H9 (cell line): Measurements from ENCODE around the gene EZH1. TPM values are rescaled to one million over a fixed set of nuclear protein-coding genes. Genes with fewer than 3 reads are reported as not detected.

ENCODE experiments used
- DNase-seq: peaks from one replicate; pipeline ENCODE4 v3.0.0-alpha.2; 2017
- H2AFZ ChIP-seq: one replicate; pipeline ENCODE4 v1.6.1; 2013; ENCODE audit warnings: mild to moderate bottlenecking, low read length, control low read depth, moderate library complexity
- H2AK5ac ChIP-seq: 2 replicates; pipeline ENCODE4 v1.6.1; 2013; ENCODE audit warnings: low read length, control low read depth, mixed read lengths; ENCODE audit not compliant: insufficient read length
- H2BK120ac ChIP-seq: one replicate; pipeline ENCODE4 v1.6.1; 2013; ENCODE audit warnings: low read depth, mild to moderate bottlenecking, low read length, control low read depth, inconsistent platforms; ENCODE audit not compliant: poor library complexity, severe bottlenecking
- H2BK12ac ChIP-seq: 2 replicates; pipeline ENCODE4 v1.6.1; 2013; ENCODE audit warnings: low read length, control low read depth, mixed read lengths, low read depth; ENCODE audit not compliant: insufficient read length
- H2BK15ac ChIP-seq: 2 replicates; pipeline ENCODE4 v1.6.1; 2013; ENCODE audit warnings: low read depth, low read length, control low read depth
- H2BK20ac ChIP-seq: one replicate; pipeline ENCODE4 v1.6.1; 2013; ENCODE audit warnings: low read depth, mild to moderate bottlenecking, low read length, control low read depth, inconsistent platforms; ENCODE audit not compliant: poor library complexity, severe bottlenecking
- H2BK5ac ChIP-seq: 2 replicates; pipeline ENCODE4 v1.6.1; 2013; ENCODE audit warnings: low read length, control low read depth, mixed read lengths; ENCODE audit not compliant: insufficient read length
- H3K14ac ChIP-seq: 2 replicates; pipeline ENCODE4 v1.6.1; 2013; ENCODE audit warnings: low read length, control low read depth; ENCODE audit not compliant: insufficient read depth
- H3K18ac ChIP-seq: 2 replicates; pipeline ENCODE4 v1.6.1; 2013; ENCODE audit warnings: low read depth, mild to moderate bottlenecking, mixed read lengths, low read length, control low read depth; ENCODE audit not compliant: insufficient read length
- H3K23ac ChIP-seq: 2 replicates; pipeline ENCODE4 v1.6.1; 2013; ENCODE audit warnings: low read length, control low read depth, mixed read lengths, low read depth; ENCODE audit not compliant: insufficient read length
- H3K23me2 ChIP-seq: 2 replicates; pipeline ENCODE4 v1.6.1; 2013; ENCODE audit warnings: low read depth, mild to moderate bottlenecking, mixed read lengths, low read length, control low read depth; ENCODE audit not compliant: insufficient read length, poor library complexity, severe bottlenecking
- H3K27ac ChIP-seq: 2 replicates; pipeline ENCODE4 v1.5.1; 2013; ENCODE audit warnings: low read length, control low read depth, mixed read lengths, low read depth; ENCODE audit not compliant: insufficient read length
- H3K27me3 ChIP-seq: 2 replicates; pipeline ENCODE4 v1.6.1; 2013; ENCODE audit warnings: low read length, control low read depth, inconsistent platforms; ENCODE audit not compliant: insufficient read depth
- H3K4ac ChIP-seq: 2 replicates; pipeline ENCODE4 v1.6.1; 2013; ENCODE audit warnings: low read depth, mild to moderate bottlenecking, control low read depth, inconsistent platforms, low read length, moderate library complexity
- H3K4me1 ChIP-seq: 2 replicates; pipeline ENCODE4 v1.6.1; 2013; ENCODE audit warnings: low read length, control low read depth, inconsistent platforms; ENCODE audit not compliant: insufficient read depth
- H3K4me2 ChIP-seq: 2 replicates; pipeline ENCODE4 v1.6.1; 2013; ENCODE audit warnings: low read length, control low read depth, mixed read lengths; ENCODE audit not compliant: insufficient read length, insufficient read depth
- H3K56ac ChIP-seq: 2 replicates; pipeline ENCODE4 v1.6.1; 2013; ENCODE audit warnings: low read depth, mild to moderate bottlenecking, mixed read lengths, low read length, control low read depth; ENCODE audit not compliant: insufficient read length
- H3K79me1 ChIP-seq: 2 replicates; pipeline ENCODE4 v1.6.1; 2013; ENCODE audit warnings: low read depth, mild to moderate bottlenecking, moderate library complexity, low read length, control low read depth, inconsistent platforms; ENCODE audit not compliant: insufficient read depth, poor library complexity, severe bottlenecking
- H3K79me2 ChIP-seq: 2 replicates; pipeline ENCODE4 v1.6.1; 2013; ENCODE audit warnings: low read length, control low read depth, inconsistent platforms; ENCODE audit not compliant: insufficient read depth
- H3K9ac ChIP-seq: 2 replicates; pipeline ENCODE4 v1.6.1; 2013; ENCODE audit warnings: low read length, control low read depth, mixed read lengths; ENCODE audit not compliant: insufficient read length; ENCODE audit errors: extremely low read depth
- H3K9me3 ChIP-seq: one replicate; pipeline ENCODE4 v1.6.1; 2013; ENCODE audit warnings: low read depth, low read length, inconsistent platforms; ENCODE audit not compliant: control insufficient read depth
- H3T11ph ChIP-seq: one replicate; pipeline ENCODE4 v1.6.1; 2013; ENCODE audit warnings: mild to moderate bottlenecking, low read length, control low read depth, inconsistent platforms
- H4K20me1 ChIP-seq: one replicate; pipeline ENCODE4 v1.6.1; 2013; ENCODE audit not compliant: control insufficient read depth, insufficient read length, insufficient read depth
- H4K5ac ChIP-seq: 2 replicates; pipeline ENCODE4 v1.6.1; 2013; ENCODE audit warnings: low read depth, mild to moderate bottlenecking, mixed read lengths, low read length, control low read depth; ENCODE audit not compliant: insufficient read length
- H4K8ac ChIP-seq: replicated peaks from 2 replicates; pipeline ENCODE4 v1.6.1; 2013; ENCODE audit warnings: low read length, control low read depth, mixed read lengths, low read depth; ENCODE audit not compliant: insufficient read length
- H4K91ac ChIP-seq: 2 replicates; pipeline ENCODE4 v1.6.1; 2013; ENCODE audit warnings: low read depth, mild to moderate bottlenecking, moderate library complexity, mixed read lengths, low read length, control low read depth; ENCODE audit not compliant: insufficient read length
- H3K27ac Mint-ChIP-seq, 3 experiments: 2 replicates in 2 of 3; 3 replicates in 1 of 3; pipeline ENCODE4 v1.8.0; 2020 to 2021; ENCODE audit warnings: mixed read lengths in 3 of 3, mild to moderate bottlenecking in 1 of 3, moderate library complexity in 1 of 3
- H3K27me3 Mint-ChIP-seq: 2 replicates; pipeline ENCODE4 v1.8.0; 2021; ENCODE audit warnings: low read depth, mild to moderate bottlenecking, moderate library complexity, mixed read lengths
- H3K36me3 Mint-ChIP-seq, 3 experiments: 2 replicates in 2 of 3; 3 replicates in 1 of 3; pipeline ENCODE4 v1.8.0; 2020 to 2021; ENCODE audit warnings: low read depth in 3 of 3, mixed read lengths in 3 of 3; ENCODE audit not compliant: insufficient read depth in 1 of 3
- H3K4me1 Mint-ChIP-seq, 2 experiments: 2 replicates each; pipeline ENCODE4 v1.8.0; 2020; ENCODE audit warnings: mixed read lengths in 2 of 2
- H3K4me3 Mint-ChIP-seq, 2 experiments: 2 replicates in 1 of 2; 3 replicates in 1 of 2; pipeline ENCODE4 v1.8.0; 2020 to 2021; ENCODE audit warnings: mild to moderate bottlenecking in 2 of 2, mixed read lengths in 2 of 2, moderate library complexity in 1 of 2
- H3K9me3 Mint-ChIP-seq, 2 experiments: 2 replicates in 1 of 2; 3 replicates in 1 of 2; pipeline ENCODE4 v1.8.0; 2020; ENCODE audit warnings: mild to moderate bottlenecking in 2 of 2, mixed read lengths in 2 of 2, moderate library complexity in 1 of 2
- WGBS: extraction: QIAGEN DNeasy Blood & Tissue Kit; methylation state at CpG from one replicate; pipeline ENCODE4 v1.1.7; 2013; ENCODE audit warnings: missing lambda C conversion rate, low lambda C conversion rate, mixed read lengths; ENCODE audit not compliant: insufficient read length; ENCODE audit errors: extremely low coverage; 5-methylcytosine and 5-hydroxymethylcytosine counted together
- total RNA-seq: library from RNA; stranded (reverse); gene quantifications from 2 replicates; pipeline ENCODE4 v1.2.1, GENCODE V29; 2021
- TF ChIP-seq, protein P1 (sequence below): fragments of 200-600 bp; sonication (generic); conservative IDR thresholded peaks from 3 replicates; pipeline ENCODE4 v1.8.0; 2021; ENCODE audit warnings: antibody characterized with exemption, mild to moderate bottlenecking

EZH1 gene
- total RNA-seq, 1 experiment from 2014 or later: 17.9 TPM

DNA sequence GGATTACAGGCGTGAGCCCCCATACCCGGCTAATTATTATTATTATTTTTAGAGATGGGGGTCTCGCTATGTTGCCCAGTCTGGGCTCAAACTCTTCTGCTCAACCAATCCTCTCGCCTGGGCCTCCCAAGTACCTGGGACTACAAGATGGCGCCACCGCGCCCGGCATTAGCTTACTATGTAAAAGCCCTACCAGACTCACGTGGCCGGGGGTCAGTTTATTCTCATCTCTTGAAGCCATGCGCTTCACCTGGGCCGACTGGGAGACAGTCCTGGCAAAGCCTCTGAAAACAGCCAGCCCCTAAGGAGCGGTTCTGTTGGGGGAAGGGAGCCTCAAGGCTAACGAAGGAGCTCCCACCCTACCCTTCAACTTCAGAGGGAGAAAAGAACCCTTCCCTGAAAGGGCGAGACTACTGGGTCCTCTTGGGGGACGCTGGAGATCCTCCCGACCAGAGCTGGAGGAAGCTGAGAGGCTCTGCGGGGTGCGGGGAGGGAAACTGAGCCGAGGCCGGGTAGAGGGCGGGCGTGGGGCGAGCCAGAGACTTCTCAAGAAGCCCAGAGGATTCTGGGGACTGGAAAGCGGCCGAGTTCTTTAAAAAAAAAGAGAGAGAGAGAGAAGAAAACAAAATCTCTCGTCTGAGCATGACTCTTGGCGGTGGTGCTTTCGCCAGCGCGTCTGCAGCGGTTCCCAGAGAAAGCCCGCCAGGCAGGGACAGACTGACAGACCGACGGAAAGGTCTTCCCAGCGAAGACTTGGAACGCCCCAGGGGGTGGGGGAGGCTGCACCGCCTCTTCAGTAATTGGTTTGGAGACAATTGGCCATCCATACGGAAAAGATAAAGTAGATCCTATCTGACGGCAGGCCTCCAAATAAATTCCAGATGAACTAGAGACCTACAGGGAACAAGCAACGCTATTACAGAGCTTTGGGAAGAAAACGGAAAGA lies 91.4 kb downstream of the EZH1 start:
- Histone ChIP-seq H3T11ph (no peak overlapping the region), H3K18ac (no peak overlapping the region), H2BK5ac (no peak overlapping the region), H2BK120ac (no peak overlapping the region), H3K9me3 (no peaks in the 10 kb centered on the region), H3K23me2 (peaks cover 10% of the 10 kb centered on the region), H2BK12ac (no peak overlapping the region), H3K23ac (no peak overlapping the region), H4K8ac (no peak overlapping the region), H2AFZ (peak overlapping the region; percentile 27), H4K5ac (no peak overlapping the region), H2BK20ac (no peak overlapping the region), H2AK5ac (no peak overlapping the region), H3K14ac (0 out of 2 replicates have a peak overlapping the region, but pooled peaks have one; percentile 8), H3K79me1 (no peaks in the 10 kb centered on the region), H3K4me2 (peak overlapping the region; percentile 65), H3K27ac (no peak overlapping the region), H2BK15ac (no peak overlapping the region), H4K20me1 (no peaks in the 10 kb centered on the region), H3K4ac (no peak overlapping the region), H3K56ac (no peak overlapping the region), H3K9ac (no peak overlapping the region), H3K27me3 (no peaks in the 10 kb centered on the region), H3K4me1 (no peaks in the 10 kb centered on the region), H4K91ac (no peak overlapping the region), H3K79me2 (no peaks in the 10 kb centered on the region)
- Mint-ChIP-seq H3K4me1 (peaks cover 10 to 14% of the 10 kb centered on the region in 2 experiments), H3K4me3 (peak overlapping the region; percentile 49 to 63), H3K27me3 (peaks cover 6% of the 10 kb centered on the region), H3K27ac (peak overlapping the region in 1 of 3 experiments; percentile 29; a peak in 2 of 7 replicates), H3K36me3 (peaks cover 0 to 5% (median 2%) of the 10 kb centered on the region in 3 experiments; a peak in 3 of 7 replicates), H3K9me3 (peaks cover 0 to 6% of the 10 kb centered on the region in 2 experiments; a peak in 3 of 5 replicates)
- TF ChIP-seq, protein P1, sequence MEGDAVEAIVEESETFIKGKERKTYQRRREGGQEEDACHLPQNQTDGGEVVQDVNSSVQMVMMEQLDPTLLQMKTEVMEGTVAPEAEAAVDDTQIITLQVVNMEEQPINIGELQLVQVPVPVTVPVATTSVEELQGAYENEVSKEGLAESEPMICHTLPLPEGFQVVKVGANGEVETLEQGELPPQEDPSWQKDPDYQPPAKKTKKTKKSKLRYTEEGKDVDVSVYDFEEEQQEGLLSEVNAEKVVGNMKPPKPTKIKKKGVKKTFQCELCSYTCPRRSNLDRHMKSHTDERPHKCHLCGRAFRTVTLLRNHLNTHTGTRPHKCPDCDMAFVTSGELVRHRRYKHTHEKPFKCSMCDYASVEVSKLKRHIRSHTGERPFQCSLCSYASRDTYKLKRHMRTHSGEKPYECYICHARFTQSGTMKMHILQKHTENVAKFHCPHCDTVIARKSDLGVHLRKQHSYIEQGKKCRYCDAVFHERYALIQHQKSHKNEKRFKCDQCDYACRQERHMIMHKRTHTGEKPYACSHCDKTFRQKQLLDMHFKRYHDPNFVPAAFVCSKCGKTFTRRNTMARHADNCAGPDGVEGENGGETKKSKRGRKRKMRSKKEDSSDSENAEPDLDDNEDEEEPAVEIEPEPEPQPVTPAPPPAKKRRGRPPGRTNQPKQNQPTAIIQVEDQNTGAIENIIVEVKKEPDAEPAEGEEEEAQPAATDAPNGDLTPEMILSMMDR: no peak
- peak; percentile 71 for DNase-seq
- no CpG with 5 or more reads among the region's 42 CpGs for WGBS
